H9 (cell line): ENCODE results near the gene TRRAP. TPM values are rescaled to one million over a fixed set of nuclear protein-coding genes. Genes with fewer than 3 reads are reported as not detected.

Experiments used
- DNase-seq: peaks from one replicate; pipeline ENCODE4 v3.0.0-alpha.2; 2017
- H2AFZ ChIP-seq: one replicate; pipeline ENCODE4 v1.6.1; 2013; ENCODE audit warnings: mild to moderate bottlenecking, low read length, control low read depth, moderate library complexity
- H2AK5ac ChIP-seq: 2 replicates; pipeline ENCODE4 v1.6.1; 2013; ENCODE audit warnings: low read length, control low read depth, mixed read lengths; ENCODE audit not compliant: insufficient read length
- H2BK120ac ChIP-seq: one replicate; pipeline ENCODE4 v1.6.1; 2013; ENCODE audit warnings: low read depth, mild to moderate bottlenecking, low read length, control low read depth, inconsistent platforms; ENCODE audit not compliant: poor library complexity, severe bottlenecking
- H2BK12ac ChIP-seq: 2 replicates; pipeline ENCODE4 v1.6.1; 2013; ENCODE audit warnings: low read length, control low read depth, mixed read lengths, low read depth; ENCODE audit not compliant: insufficient read length
- H2BK15ac ChIP-seq: 2 replicates; pipeline ENCODE4 v1.6.1; 2013; ENCODE audit warnings: low read depth, low read length, control low read depth
- H2BK20ac ChIP-seq: one replicate; pipeline ENCODE4 v1.6.1; 2013; ENCODE audit warnings: low read depth, mild to moderate bottlenecking, low read length, control low read depth, inconsistent platforms; ENCODE audit not compliant: poor library complexity, severe bottlenecking
- H2BK5ac ChIP-seq: 2 replicates; pipeline ENCODE4 v1.6.1; 2013; ENCODE audit warnings: low read length, control low read depth, mixed read lengths; ENCODE audit not compliant: insufficient read length
- H3K14ac ChIP-seq: 2 replicates; pipeline ENCODE4 v1.6.1; 2013; ENCODE audit warnings: low read length, control low read depth; ENCODE audit not compliant: insufficient read depth
- H3K18ac ChIP-seq: 2 replicates; pipeline ENCODE4 v1.6.1; 2013; ENCODE audit warnings: low read depth, mild to moderate bottlenecking, mixed read lengths, low read length, control low read depth; ENCODE audit not compliant: insufficient read length
- H3K23ac ChIP-seq: 2 replicates; pipeline ENCODE4 v1.6.1; 2013; ENCODE audit warnings: low read length, control low read depth, mixed read lengths, low read depth; ENCODE audit not compliant: insufficient read length
- H3K23me2 ChIP-seq: 2 replicates; pipeline ENCODE4 v1.6.1; 2013; ENCODE audit warnings: low read depth, mild to moderate bottlenecking, mixed read lengths, low read length, control low read depth; ENCODE audit not compliant: insufficient read length, poor library complexity, severe bottlenecking
- H3K27ac ChIP-seq: 2 replicates; pipeline ENCODE4 v1.5.1; 2013; ENCODE audit warnings: low read length, control low read depth, mixed read lengths, low read depth; ENCODE audit not compliant: insufficient read length
- H3K27me3 ChIP-seq: 2 replicates; pipeline ENCODE4 v1.6.1; 2013; ENCODE audit warnings: low read length, control low read depth, inconsistent platforms; ENCODE audit not compliant: insufficient read depth
- H3K4ac ChIP-seq: 2 replicates; pipeline ENCODE4 v1.6.1; 2013; ENCODE audit warnings: low read depth, mild to moderate bottlenecking, control low read depth, inconsistent platforms, low read length, moderate library complexity
- H3K4me1 ChIP-seq: 2 replicates; pipeline ENCODE4 v1.6.1; 2013; ENCODE audit warnings: low read length, control low read depth, inconsistent platforms; ENCODE audit not compliant: insufficient read depth
- H3K4me2 ChIP-seq: 2 replicates; pipeline ENCODE4 v1.6.1; 2013; ENCODE audit warnings: low read length, control low read depth, mixed read lengths; ENCODE audit not compliant: insufficient read length, insufficient read depth
- H3K56ac ChIP-seq: 2 replicates; pipeline ENCODE4 v1.6.1; 2013; ENCODE audit warnings: low read depth, mild to moderate bottlenecking, mixed read lengths, low read length, control low read depth; ENCODE audit not compliant: insufficient read length
- H3K79me1 ChIP-seq: 2 replicates; pipeline ENCODE4 v1.6.1; 2013; ENCODE audit warnings: low read depth, mild to moderate bottlenecking, moderate library complexity, low read length, control low read depth, inconsistent platforms; ENCODE audit not compliant: insufficient read depth, poor library complexity, severe bottlenecking
- H3K79me2 ChIP-seq: 2 replicates; pipeline ENCODE4 v1.6.1; 2013; ENCODE audit warnings: low read length, control low read depth, inconsistent platforms; ENCODE audit not compliant: insufficient read depth
- H3K9ac ChIP-seq: 2 replicates; pipeline ENCODE4 v1.6.1; 2013; ENCODE audit warnings: low read length, control low read depth, mixed read lengths; ENCODE audit not compliant: insufficient read length; ENCODE audit errors: extremely low read depth
- H3K9me3 ChIP-seq: one replicate; pipeline ENCODE4 v1.6.1; 2013; ENCODE audit warnings: low read depth, low read length, inconsistent platforms; ENCODE audit not compliant: control insufficient read depth
- H3T11ph ChIP-seq: one replicate; pipeline ENCODE4 v1.6.1; 2013; ENCODE audit warnings: mild to moderate bottlenecking, low read length, control low read depth, inconsistent platforms
- H4K20me1 ChIP-seq: one replicate; pipeline ENCODE4 v1.6.1; 2013; ENCODE audit not compliant: control insufficient read depth, insufficient read length, insufficient read depth
- H4K5ac ChIP-seq: 2 replicates; pipeline ENCODE4 v1.6.1; 2013; ENCODE audit warnings: low read depth, mild to moderate bottlenecking, mixed read lengths, low read length, control low read depth; ENCODE audit not compliant: insufficient read length
- H4K8ac ChIP-seq: replicated peaks from 2 replicates; pipeline ENCODE4 v1.6.1; 2013; ENCODE audit warnings: low read length, control low read depth, mixed read lengths, low read depth; ENCODE audit not compliant: insufficient read length
- H4K91ac ChIP-seq: 2 replicates; pipeline ENCODE4 v1.6.1; 2013; ENCODE audit warnings: low read depth, mild to moderate bottlenecking, moderate library complexity, mixed read lengths, low read length, control low read depth; ENCODE audit not compliant: insufficient read length
- H3K27ac Mint-ChIP-seq, 3 experiments: 2 replicates in 2 of 3; 3 replicates in 1 of 3; pipeline ENCODE4 v1.8.0; 2020 to 2021; ENCODE audit warnings: mixed read lengths in 3 of 3, mild to moderate bottlenecking in 1 of 3, moderate library complexity in 1 of 3
- H3K27me3 Mint-ChIP-seq: 2 replicates; pipeline ENCODE4 v1.8.0; 2021; ENCODE audit warnings: low read depth, mild to moderate bottlenecking, moderate library complexity, mixed read lengths
- H3K36me3 Mint-ChIP-seq, 3 experiments: 2 replicates in 2 of 3; 3 replicates in 1 of 3; pipeline ENCODE4 v1.8.0; 2020 to 2021; ENCODE audit warnings: low read depth in 3 of 3, mixed read lengths in 3 of 3; ENCODE audit not compliant: insufficient read depth in 1 of 3
- H3K4me1 Mint-ChIP-seq, 2 experiments: 2 replicates each; pipeline ENCODE4 v1.8.0; 2020; ENCODE audit warnings: mixed read lengths in 2 of 2
- H3K4me3 Mint-ChIP-seq, 2 experiments: 2 replicates in 1 of 2; 3 replicates in 1 of 2; pipeline ENCODE4 v1.8.0; 2020 to 2021; ENCODE audit warnings: mild to moderate bottlenecking in 2 of 2, mixed read lengths in 2 of 2, moderate library complexity in 1 of 2
- H3K9me3 Mint-ChIP-seq, 2 experiments: 2 replicates in 1 of 2; 3 replicates in 1 of 2; pipeline ENCODE4 v1.8.0; 2020; ENCODE audit warnings: mild to moderate bottlenecking in 2 of 2, mixed read lengths in 2 of 2, moderate library complexity in 1 of 2
- WGBS: extraction: QIAGEN DNeasy Blood & Tissue Kit; methylation state at CpG from one replicate; pipeline ENCODE4 v1.1.7; 2013; ENCODE audit warnings: missing lambda C conversion rate, low lambda C conversion rate, mixed read lengths; ENCODE audit not compliant: insufficient read length; ENCODE audit errors: extremely low coverage; 5-methylcytosine and 5-hydroxymethylcytosine counted together
- total RNA-seq: library from RNA; stranded (reverse); gene quantifications from 2 replicates; pipeline ENCODE4 v1.2.1, GENCODE V29; 2021
- TF ChIP-seq, protein P1 (sequence below): fragments of 200-600 bp; sonication (generic); conservative IDR thresholded peaks from 3 replicates; pipeline ENCODE4 v1.8.0; 2021; ENCODE audit warnings: antibody characterized with exemption, mild to moderate bottlenecking

The TRRAP gene
- total RNA-seq, 1 experiment from 2014 or later: 58.6 TPM

DNA sequence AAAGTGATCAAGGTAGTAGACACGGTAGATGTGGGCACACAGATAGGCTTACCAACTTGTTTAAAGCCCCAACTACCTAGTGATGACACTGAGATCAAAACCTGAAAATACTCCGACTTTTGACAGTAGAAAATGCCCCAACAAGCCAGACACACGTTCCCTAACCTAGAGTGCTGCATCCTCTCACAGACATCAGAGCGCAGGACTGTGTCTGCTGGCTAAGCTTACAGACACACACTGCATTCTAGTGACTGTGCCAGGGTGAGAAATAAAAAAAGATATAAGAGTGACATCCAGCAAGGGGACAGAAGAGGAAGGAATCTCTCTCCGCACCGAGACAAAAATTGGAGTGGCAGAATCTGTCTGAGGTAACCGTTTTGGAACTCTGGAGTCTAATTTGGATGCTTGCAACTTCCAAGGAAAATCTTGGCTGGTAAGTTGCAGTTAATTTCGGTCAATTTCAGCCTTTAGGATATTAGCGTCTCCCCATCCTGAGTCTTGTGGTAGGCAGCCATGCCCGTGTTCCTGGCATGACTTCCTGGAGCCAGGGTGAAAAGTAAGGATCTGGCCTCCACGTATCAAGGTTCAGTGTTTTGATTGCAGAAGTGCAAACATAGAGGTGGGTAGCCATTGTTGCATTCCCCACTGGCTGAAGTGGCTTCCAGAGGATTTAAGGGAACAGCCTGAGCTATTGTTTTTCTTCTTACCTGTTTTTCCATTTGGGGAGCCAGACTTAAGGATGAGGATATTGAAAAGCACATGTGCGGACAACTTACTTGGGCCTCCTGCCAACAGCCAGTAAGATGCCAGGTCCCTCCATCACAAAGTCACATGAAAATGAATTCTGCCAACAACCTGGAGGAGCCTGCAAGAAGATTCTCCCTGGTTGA is 141.4 kb downstream of the TRRAP start:
- Histone ChIP-seq H3K9ac (no peak overlapping the region), H3T11ph (no peak overlapping the region), H4K20me1 (no peaks in the 10 kb centered on the region), H2BK5ac (no peak overlapping the region), H3K23me2 (no peaks in the 10 kb centered on the region), H4K8ac (no peak overlapping the region), H3K4me2 (no peak overlapping the region), H3K79me2 (no peaks in the 10 kb centered on the region), H3K18ac (no peak overlapping the region), H2AK5ac (no peak overlapping the region), H3K27ac (no peak overlapping the region), H2BK15ac (no peak overlapping the region), H3K23ac (no peak overlapping the region), H3K27me3 (peaks cover 2% of the 10 kb centered on the region; the same call in 1 of the 2 replicates), H4K5ac (no peak overlapping the region), H3K56ac (no peak overlapping the region), H3K14ac (no peak overlapping the region), H2AFZ (no peak overlapping the region), H3K4ac (no peak overlapping the region), H3K4me1 (no peaks in the 10 kb centered on the region), H2BK20ac (no peak overlapping the region), H2BK120ac (no peak overlapping the region), H4K91ac (no peak overlapping the region), H3K9me3 (no peaks in the 10 kb centered on the region), H3K79me1 (no peaks in the 10 kb centered on the region), H2BK12ac (no peak overlapping the region)
- DNase-seq: no peak
- no peaks in the 10 kb centered on the region for H3K9me3 Mint-ChIP-seq
- TF ChIP-seq, protein P1, sequence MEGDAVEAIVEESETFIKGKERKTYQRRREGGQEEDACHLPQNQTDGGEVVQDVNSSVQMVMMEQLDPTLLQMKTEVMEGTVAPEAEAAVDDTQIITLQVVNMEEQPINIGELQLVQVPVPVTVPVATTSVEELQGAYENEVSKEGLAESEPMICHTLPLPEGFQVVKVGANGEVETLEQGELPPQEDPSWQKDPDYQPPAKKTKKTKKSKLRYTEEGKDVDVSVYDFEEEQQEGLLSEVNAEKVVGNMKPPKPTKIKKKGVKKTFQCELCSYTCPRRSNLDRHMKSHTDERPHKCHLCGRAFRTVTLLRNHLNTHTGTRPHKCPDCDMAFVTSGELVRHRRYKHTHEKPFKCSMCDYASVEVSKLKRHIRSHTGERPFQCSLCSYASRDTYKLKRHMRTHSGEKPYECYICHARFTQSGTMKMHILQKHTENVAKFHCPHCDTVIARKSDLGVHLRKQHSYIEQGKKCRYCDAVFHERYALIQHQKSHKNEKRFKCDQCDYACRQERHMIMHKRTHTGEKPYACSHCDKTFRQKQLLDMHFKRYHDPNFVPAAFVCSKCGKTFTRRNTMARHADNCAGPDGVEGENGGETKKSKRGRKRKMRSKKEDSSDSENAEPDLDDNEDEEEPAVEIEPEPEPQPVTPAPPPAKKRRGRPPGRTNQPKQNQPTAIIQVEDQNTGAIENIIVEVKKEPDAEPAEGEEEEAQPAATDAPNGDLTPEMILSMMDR: no peak
- no peak overlapping the region for H3K4me3 Mint-ChIP-seq
- H3K27ac Mint-ChIP-seq: peak overlapping the region in 2 of 3 experiments; percentile 22 to 71; a peak in 4 of 7 replicates
- H3K4me1 Mint-ChIP-seq: peaks cover 7 to 8% of the 10 kb centered on the region in 2 experiments; a peak in 3 of 4 replicates
- WGBS: no CpG with 5 or more reads among the region's 12 CpGs
- H3K27me3 Mint-ChIP-seq: no peaks in the 10 kb centered on the region
- peaks cover 21 to 47% (median 37%) of the 10 kb centered on the region in 3 experiments for H3K36me3 Mint-ChIP-seq
